HG02970 (cell line): ENCODE data around the gene ZDHHC14.

Experiments used
- ATAC-seq: cut with Tn5 transposase; IDR thresholded peaks from one replicate; pipeline ENCODE4 v1.9.1; 2021; ENCODE audit warnings: mild to moderate bottlenecking, moderate library complexity, moderate number of reproducible peaks; ENCODE audit not compliant: unreplicated experiment, low FRiP score

The ZDHHC14 gene

DNA sequence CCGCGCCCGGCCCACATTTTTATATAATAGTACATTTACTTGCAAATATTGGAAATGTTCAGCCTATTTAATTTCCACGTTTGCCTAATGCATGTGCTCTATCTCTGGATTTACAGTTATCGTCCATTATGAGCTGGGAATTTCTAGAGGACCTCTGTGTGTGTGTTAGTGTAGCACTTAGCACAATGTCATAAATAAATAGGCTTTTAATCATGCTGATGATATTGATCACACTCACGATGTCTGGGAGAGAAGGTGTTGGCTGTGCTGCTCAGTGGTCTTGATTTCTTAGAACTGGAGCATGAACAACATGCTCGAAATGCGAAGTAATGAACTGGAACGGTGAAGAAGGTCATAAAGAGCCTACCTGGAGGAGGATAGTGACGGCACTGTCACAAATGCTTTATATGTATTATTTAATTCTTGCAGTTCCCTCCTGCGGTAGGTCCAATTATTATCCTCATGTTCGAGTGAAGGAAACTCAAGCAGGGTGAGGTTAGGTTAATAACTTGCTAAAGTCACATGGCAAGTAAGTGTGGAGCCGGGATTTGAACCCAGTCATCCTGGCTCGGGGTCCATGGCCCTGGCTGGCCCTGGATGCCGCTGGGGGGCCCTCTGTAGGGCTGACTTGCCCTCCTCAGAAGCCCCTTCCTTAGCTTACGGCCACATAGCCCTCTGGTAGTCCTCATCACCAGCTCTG lies 130.8 kb downstream of the ZDHHC14 start:
- no peak for ATAC-seq

DNA sequence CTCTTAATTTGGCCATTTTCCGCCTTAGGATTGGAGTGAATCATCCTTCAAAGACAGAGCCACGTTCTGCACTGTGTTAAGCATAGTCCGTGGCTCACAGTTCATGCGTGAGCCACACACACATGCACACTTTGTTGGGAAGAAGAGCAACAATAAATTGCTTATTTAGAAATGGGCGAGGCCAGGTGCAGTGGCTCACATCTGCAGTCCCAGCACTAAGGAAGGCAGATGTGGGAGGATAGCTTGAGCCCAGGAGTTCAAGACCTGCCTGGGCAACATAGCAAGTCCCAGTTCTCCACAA lies 131.3 kb downstream of the ZDHHC14 start:
- ATAC-seq = no peak

DNA sequence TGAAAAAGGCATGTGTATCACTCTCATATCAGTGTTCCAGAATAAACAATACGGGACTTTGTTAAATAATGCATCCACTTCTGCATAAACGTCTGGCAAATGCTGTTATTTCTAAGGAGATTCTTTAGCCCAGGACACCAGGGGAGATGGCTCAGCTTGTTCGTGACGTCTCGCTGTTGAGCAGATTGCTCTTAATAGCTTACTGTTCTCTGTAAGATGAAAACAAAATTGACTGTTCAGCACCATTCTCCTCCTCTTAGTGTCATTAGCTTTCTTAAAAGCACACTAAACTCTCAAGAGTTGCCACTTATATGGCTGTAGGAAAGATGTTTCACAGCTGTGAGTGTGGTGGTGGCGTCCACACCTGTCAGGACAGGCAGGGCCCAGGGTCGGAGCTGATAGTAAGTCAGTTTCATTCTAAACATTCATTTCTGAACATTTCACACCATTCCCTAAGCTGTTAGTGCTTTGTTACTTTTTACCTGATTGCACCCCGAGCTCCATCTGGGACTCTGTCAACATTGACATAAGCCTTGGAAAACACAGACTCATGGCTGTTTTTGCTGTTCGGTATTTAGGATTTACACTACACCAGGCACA lies 132.1 kb downstream of the ZDHHC14 start:
- ATAC-seq = no peak

DNA sequence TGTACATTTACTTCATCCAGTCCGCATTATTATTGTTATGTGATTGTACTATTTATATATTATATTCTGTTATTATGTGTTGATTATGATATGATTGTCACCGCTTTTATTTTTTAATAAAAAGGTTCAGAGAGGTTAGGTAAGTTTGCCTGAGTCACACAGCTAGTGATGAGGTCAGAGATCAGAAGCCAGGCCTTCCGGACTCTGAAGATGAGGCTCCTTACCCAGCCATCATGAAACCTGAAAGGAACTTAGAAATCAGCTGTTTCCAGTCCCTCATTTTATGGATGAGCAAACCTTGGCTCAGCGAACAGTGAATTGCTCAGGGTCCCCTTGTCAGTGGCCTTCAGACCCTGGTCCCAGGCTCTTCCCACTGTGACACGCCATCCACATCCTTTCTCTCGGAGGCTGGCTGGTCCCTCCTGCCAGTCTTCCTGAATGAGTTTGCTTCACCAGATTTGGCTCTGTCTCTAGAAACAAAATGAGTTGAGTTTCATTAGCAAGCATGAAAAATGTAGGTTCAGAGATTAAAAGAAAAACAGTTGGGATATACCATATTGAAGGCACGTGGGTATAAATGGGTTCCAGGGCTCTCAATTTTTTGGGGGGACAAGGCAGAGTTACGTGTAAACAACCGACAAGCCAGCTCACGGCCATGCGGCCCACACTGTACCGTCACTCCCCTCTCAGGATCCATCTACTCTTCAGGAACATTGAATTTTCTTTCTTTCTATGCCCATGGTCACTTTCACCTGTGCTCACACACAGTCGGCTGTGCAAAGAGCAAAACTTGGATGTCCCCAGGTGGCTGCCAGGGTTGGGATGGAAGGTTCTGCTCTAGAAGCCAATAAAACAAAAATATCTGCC lies 132.9 kb downstream of the ZDHHC14 start:
- no peak for ATAC-seq

DNA sequence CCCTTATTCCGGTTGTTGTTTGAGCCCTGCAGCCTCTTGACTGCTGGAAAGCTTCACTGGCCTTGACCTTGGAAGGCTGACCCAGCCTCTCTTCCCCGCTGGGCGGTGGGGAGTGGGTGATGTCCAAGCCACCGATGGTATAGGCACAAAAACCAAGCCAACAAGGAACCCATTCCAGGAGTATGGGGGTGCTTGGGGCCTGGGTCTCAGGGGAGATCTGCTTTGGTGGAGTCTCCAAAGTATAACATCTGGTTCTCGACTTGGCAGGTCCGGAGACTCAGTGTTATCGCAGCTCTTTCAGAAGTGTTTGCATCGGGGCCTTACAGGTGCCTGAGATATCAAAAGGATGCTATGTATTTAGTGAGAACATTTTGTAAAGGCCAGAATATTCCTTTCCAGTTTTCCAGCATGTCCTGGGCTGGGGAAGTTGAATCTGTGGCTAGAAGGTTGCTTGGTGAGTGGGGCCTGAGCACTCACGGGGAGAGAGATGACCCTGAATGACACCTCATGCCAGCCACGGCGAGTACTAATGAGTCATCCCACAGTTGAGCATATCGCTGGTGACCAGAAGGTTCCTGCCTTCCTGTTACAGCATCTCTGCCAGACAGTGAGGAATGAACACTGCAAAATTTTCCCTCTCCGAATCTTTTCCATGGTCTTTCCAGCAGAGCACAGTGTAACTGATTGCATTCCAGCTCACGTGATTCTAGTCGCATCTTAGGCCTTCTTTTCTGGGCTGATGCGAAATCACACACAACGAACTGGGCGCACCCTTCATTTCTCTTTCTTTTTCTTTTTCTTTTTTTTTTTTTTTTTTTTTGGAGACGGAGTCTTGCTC lies 133.9 kb downstream of the ZDHHC14 start:
- ATAC-seq = no peak

DNA sequence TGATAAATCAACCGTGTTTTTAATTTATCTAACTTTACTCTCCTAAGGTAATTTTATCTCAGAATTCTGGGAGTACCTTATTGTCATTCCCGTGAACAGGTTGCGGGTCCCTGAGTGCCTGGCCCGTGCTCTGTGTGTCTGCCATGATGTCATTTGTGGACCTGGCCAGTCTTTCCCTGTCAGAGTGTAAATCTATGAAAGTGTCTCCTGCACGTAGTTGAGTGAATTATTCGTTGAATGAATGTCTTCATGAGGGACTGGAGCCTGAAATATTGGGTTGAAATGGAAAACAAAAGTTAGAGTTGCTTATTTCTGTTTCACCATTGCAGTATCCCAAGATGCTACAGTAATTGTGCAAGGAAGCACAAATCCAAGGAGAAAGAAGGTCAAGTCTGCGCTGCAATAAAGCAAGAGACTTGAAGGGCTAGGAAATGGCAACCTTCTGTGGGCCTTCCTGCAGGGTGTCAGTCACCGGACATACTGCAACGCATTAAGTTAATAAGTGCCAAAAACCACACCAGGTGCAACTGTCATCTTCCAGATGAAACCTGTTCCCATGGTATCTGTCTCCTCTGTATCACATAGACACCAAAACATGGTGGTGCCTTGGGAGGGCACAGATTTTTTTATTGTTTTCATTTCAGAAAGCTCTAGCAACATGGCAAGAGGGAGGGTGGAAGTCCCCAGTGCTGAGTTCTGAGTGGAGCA lies 135.5 kb downstream of the ZDHHC14 start:
- ATAC-seq = no peak

DNA sequence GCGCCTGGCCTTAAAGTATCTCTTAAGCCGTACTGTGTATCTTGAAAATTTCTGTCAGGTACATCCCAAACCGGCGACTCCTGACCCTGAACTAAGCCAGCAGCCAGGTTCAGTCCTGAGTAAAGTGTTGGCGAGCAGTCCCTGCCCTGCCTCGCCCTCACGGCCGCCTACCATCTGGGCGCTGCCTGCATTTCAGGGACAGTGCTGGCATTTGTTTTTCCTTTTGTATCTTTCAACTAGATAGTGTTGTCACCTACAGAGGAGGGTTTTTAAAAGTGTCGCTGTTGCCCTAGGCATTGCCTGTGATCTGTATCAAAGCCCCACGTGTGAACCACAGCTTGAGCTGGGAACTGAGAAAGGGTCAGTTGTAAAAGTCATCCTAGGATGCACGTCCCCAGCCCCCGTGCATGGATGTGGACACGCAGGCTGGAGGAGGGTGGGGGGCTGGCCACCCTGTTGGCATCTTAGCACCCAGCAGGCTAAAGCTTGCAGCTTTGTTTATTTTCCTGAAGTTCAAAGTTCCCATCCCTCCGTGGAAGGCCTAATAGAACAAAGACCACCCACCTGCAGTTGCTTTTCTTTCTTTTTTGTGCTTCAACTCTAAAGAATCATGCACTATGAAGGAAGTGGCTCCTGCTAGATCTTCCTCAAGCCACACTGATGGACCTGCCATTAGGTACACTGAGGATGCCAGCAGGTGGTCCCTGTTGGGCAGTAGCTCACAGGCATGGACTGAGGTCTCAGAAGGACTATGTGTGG lies 136.8 kb downstream of the ZDHHC14 start:
- no peak for ATAC-seq

DNA sequence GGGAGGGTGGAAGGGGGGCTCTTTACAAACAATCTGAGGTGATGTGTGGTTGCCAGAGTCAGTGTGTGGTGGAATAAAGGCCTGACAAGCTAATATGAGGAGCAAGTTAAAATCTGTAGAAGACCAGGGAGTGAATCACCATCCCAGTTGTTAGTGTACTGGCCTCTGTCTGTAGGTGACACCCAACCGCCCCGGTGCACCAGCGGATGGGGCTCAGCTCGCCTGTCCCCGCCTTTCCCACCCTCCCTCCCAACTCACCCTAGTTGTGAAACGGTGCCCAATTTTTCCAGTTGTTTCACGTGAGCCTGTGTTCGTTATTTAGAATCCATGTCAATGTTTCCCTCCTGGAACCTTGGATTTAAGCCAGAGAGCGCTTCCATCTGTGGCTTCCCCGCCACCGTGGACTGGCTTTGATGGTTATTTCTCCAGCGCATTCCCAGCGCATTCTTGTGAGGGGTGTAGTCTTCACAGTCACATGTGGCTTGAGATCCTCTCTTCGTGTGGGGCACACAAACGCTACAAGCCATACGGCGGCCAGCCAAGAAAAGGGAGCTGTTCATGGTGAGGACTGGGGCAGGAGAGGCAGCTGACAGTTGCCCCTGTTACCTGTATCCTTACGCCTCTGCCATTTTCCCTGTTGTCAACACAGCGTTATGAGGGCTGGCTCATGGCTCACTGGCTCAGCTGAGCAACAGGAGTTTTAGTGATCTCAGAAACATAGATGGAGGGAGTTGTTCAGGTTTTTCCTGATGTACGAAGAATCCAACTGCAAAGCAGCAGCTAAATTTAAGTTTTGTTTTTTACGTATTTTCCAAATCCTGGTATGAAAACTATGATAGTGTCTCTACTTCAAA lies 137.6 kb downstream of the ZDHHC14 start:
- ATAC-seq = no peak

DNA sequence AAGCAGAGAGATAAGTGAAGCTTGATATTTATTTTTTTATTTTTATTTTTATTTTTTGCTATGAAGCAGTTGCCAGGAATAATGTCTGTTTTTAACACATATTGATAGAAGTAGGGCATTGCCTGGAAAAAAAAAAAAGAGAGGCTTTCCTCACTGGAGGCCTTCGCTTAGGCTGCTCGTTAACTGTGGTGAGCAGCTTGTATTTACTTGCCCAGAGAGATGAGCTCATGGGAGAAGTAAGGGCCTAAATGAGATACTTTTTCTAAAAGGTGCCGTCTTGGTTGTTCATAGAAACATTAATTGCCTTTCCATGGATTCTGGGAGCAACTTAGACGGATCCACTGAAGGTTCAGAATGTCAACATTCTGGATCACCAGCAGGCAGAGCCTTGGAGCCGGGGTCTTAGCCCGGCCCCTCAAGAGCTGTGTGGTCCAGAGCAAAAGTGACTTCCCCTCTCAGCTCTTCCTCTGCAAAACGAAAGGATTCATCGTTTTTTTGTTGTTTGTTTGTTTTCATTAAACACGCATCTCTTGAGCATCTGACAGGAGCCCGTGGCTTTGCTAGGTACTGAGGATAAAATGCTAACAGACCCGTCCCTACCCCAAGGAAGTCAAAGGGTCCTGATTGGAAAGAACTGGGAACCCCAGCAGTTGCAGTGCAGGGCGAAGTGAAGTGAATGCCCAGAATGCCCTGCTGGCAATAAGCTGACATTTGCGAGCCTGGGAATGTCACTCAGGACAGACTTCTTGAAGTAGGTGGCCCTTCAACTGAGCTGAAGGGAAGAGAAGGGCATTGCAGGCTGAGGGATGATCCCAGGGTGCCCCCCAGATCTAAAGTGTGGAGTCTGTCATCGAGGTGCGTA lies 138.5 kb downstream of the ZDHHC14 start:
- no peak for ATAC-seq

DNA sequence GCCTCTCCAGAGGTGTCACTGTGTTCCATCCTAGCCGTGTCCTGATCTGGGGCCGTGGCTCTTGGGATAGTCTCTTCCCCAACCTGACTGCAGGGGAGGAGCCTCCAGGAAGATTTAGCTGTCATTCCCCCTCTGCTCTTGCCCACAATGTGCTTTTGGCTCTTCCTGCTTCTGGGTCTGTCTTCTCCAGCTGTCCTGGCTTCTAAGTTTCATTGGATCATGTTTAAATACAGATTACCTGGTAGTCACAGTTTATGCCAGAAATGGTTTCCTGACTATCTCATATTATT lies 139.1 kb downstream of the ZDHHC14 start:
- no peak for ATAC-seq

DNA sequence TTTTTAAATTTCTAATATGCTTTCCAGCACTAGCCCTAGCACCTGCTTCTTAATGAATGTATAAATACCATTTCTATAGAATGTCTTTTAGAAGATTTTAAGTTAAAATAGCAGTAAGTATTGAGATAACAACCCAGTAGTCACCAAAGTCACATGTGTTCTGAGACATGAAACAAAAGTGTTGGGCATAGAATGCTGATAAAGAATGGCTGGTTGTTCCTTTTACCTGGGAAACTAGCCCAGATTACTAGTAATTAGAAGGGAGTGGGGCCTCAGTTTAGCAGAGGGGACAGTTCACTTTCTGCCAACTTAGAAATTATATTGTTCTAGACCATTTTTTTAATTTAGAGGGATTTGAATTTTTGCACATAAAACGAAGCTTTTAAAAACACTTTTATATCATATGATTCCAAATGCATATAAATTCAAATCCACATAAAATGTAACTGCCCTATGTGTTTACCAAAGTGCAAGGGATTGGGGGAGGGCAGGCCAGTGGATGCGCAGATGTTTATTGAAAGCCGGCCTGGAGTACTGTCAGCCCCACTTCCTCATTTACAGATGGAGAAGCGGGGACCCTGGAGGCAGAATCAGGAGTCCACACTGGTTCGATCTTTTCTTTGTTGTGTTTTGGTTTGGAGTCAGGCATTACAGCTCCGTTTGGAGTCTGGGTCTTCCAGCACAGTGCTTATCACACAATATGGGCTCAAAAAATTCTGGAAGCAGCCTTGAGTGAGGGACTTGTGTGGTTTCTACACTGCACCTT lies 139.8 kb downstream of the ZDHHC14 start:
- no peak for ATAC-seq

DNA sequence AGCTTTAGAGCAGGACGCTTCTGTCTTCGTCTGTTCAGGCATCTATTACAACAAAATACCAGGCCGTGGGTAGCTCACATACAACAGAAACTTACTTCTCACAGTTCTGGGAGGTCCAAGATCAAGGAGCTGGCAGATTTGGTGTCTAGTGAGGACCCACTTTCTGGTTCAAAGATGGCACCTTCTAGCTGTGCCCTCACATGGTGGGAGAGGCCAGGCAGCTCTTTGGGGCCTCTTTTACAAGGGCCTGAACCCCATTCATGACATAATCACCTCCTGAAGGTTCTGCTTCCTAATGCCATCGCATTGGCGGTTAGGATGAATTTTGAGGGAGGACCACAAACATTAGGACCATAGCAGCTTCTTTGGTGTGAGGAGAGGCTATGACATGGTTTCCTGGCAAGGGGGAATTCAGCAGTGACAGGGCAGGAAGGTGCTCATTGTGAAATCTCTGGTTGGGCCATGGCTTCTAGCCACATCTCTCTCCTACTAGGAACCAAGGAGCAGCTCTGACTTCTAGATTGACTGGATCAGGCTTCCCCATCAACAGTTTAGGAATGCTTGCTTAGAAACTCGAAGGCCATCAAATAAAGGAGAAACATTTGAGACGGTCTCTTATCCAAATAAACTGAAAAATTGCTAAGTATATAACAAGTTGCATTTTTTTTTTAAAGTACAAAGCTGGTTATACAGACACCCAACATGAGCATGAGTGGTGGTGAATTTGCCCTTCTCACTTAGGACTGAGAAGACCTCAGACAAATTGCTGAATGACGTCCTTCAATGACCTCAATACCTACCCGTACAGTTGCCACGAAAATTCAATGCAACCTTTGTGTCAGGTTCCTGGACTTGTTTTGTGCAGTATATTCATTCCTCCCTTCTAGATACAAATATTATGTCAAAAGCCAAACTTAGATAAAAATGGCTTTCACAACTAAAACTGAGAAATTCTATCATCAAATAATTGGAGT lies 140.7 kb downstream of the ZDHHC14 start:
- no peak for ATAC-seq

DNA sequence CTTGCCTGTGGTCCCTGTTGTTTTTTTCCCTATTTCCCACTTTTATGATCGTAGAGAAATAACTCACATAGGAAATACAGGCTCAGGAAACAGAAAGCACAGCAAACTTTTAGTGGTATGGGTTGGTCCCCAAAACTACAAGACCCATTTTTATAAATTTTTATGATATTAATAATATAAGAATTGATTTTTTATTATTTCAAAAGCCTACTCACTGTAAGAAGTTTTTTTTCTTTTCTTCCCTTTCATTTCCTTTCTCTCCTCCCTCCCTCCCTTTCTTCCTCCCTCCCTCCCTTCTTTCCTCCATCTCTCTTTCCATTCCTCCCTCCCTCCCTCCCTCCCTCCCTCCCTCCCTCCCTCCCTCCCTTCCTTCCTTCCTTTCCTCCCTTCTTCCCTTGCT lies 141.5 kb downstream of the ZDHHC14 start:
- no peak for ATAC-seq

DNA sequence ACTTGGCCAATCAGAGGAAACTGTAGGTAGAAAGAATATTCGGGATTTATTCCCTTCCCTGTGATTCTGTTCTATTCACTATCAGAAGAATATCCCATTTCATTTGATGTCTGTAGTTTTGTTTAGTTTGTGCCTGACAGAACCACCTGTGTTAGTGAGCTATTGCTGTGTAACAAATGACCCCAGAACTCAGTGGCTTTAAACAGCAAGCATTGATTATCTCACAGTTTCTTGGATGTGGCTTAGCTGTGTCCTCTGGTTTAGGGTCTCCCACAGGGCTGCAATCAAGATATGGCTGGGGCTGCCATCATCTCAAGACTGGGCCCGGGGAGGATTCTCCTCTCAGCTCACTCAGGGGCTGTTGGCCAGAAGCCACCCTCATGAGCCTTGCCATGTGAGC lies 143.7 kb downstream of the ZDHHC14 start:
- no peak for ATAC-seq

DNA sequence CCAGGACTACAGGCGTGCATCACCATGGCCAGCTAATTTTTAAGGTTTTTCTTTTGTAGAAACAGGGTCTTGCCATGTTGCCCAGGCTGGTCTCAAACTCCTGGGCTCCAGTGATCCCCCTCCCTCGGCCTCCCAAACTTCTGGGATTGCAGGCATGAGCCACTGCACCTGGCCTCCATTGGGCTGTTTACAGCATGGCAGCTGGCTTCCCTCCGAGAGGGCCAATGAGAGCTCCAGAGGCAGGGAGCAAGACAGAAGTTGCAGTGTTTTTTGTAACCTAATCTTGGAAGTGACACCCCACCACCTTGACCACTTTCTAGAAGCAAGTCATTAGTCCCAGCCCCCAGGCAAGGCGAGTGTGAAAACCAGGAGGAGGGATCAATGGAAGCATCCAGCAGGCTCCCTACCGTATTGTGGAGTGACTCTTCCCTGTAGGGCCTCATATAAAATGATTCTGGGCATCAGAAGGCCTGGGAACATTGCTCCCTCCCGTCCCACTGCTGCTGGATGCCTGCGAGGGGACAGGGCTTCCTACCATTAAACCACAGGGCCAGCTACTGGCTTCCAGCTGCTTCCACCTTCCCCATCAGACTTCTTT lies 144.4 kb downstream of the ZDHHC14 start:
- ATAC-seq = no peak
